Endothelial cell of umbilical vein (primary cell): ENCODE measurements around the gene PLPPR3. TPM values are rescaled to one million over a fixed set of nuclear protein-coding genes. Genes with fewer than 3 reads are reported as not detected.

Experiments
- BruUV-seq: library from RNA; stranded (reverse); fragments of 400-500 nt; replicated peaks from 2 replicates; lab custom pipeline; 2021; lab: Mats Ljungman, UMichigan
- CTCF ChIA-PET: fragments of 300-600, 350-600 bp; sonication (Branson Sonifier 250); formaldehyde crosslinking; loops from one replicate; lab custom pipeline; 2021; ENCODE audit warnings: antibody characterized with exemption, inconsistent platforms; lab: Charles Lee
- POLR2A ChIA-PET: fragments of 300-600, 350-600 bp; sonication (Branson Sonifier 250); formaldehyde crosslinking; loops from one replicate; lab custom pipeline; 2021; ENCODE audit warnings: antibody characterized with exemption, inconsistent platforms; lab: Charles Lee
- DNase-seq: peaks from one replicate; pipeline ENCODE4 v3.0.0-alpha.2; 2011; ENCODE audit warnings: low read depth, low spot score
- FAIRE-seq: peaks from 2 replicates; lab custom pipeline; 2011; peaks lifted over from hg19 to GRCh38; lab: Jason Lieb, UNC
- H2AFZ ChIP-seq: 2 replicates; pipeline ENCODE4 v1.6.0; 2012; ENCODE audit warnings: low read depth, low read length, control low read depth, inconsistent platforms
- H3K27ac ChIP-seq: 2 replicates; pipeline ENCODE4 v1.5.1; 2011; ENCODE audit warnings: low read depth, mild to moderate bottlenecking, control low read depth, low read length, moderate library complexity; ENCODE audit not compliant: insufficient read depth
- H3K27me3 ChIP-seq, 2 experiments: 2 replicates each; pipeline versions ENCODE4 v1.6.0 to v1.6.1; 2011; ENCODE audit warnings: low read length in 2 of 2, mixed read lengths in 1 of 2; ENCODE audit not compliant: control insufficient read depth in 2 of 2, insufficient read depth in 2 of 2
- H3K36me3 ChIP-seq, 2 experiments: 2 replicates in 1 of 2; 3 replicates in 1 of 2; pipeline ENCODE4 v1.5.1; 2011; ENCODE audit warnings: low read length in 2 of 2, mild to moderate bottlenecking in 1 of 2, moderate library complexity in 1 of 2; ENCODE audit not compliant: control insufficient read depth in 2 of 2, insufficient read depth in 2 of 2; ENCODE audit errors: extremely low read depth in 1 of 2
- H3K4me1 ChIP-seq: 3 replicates; pipeline ENCODE4 v1.5.1; 2011; ENCODE audit warnings: mild to moderate bottlenecking, low read length; ENCODE audit not compliant: control insufficient read depth, insufficient read depth; ENCODE audit errors: extremely low read depth
- H3K4me2 ChIP-seq: 2 replicates; pipeline ENCODE4 v1.6.1; 2011; ENCODE audit warnings: low read length, control low read depth, mixed read lengths; ENCODE audit not compliant: insufficient read depth
- H3K4me3 ChIP-seq, 3 experiments: fragments of 200-600 bp in 1 of 3; sonication (generic), shearing (Covaris generic) in 1 of 3; replicated peaks in 1 of 3; 2 replicates each; pipeline ENCODE4 v1.5.1; 2011 to 2016; ENCODE audit warnings: control low read depth in 3 of 3, low read length in 3 of 3, mild to moderate bottlenecking in 2 of 3, inconsistent platforms in 1 of 3, low read depth in 1 of 3, moderate library complexity in 1 of 3; ENCODE audit not compliant: insufficient read depth in 1 of 3
- H3K79me2 ChIP-seq: 2 replicates; pipeline ENCODE4 v1.6.0; 2012; ENCODE audit warnings: low read length, inconsistent platforms; ENCODE audit not compliant: control insufficient read depth, insufficient read depth
- H3K9ac ChIP-seq: replicated peaks from 2 replicates; pipeline ENCODE3; 2011; ENCODE audit warnings: low read length, control low read depth; ENCODE audit not compliant: insufficient read depth; ENCODE audit errors: extremely low read depth
- H3K9me1 ChIP-seq: replicated peaks from 3 replicates; pipeline ENCODE4 v1.6.0; 2011; ENCODE audit warnings: mild to moderate bottlenecking, low read length; ENCODE audit not compliant: control insufficient read depth, insufficient read depth; ENCODE audit errors: extremely low read depth
- H3K9me3 ChIP-seq: replicated peaks from 2 replicates; pipeline ENCODE4 v1.5.1; 2012; ENCODE audit warnings: low read length, inconsistent platforms; ENCODE audit not compliant: control insufficient read depth, insufficient read depth
- H4K20me1 ChIP-seq: replicated peaks from 2 replicates; pipeline ENCODE3; 2011; ENCODE audit warnings: mild to moderate bottlenecking, low read length; ENCODE audit not compliant: control insufficient read depth, insufficient read depth; ENCODE audit errors: extremely low read depth
- EZH2 ChIP-seq: IDR thresholded peaks from 2 replicates; pipeline ENCODE4 v1.6.1; 2012; ENCODE audit warnings: borderline replicate concordance, low read depth, mild to moderate bottlenecking, moderate library complexity, low read length, inconsistent platforms; ENCODE audit not compliant: severe bottlenecking
- FOS ChIP-seq: IDR thresholded peaks from 2 replicates; pipeline ENCODE4 v1.6.1; 2011; ENCODE audit warnings: mild to moderate bottlenecking, low read length, moderate library complexity, borderline replicate concordance; ENCODE audit not compliant: insufficient read depth
- GATA2 ChIP-seq: IDR thresholded peaks from 2 replicates; pipeline ENCODE4 v1.7.0; 2011; ENCODE audit warnings: low read depth, mild to moderate bottlenecking, moderate library complexity, mixed read lengths, low read length; ENCODE audit not compliant: insufficient read length, insufficient read depth
- JUN ChIP-seq: IDR thresholded peaks from 2 replicates; pipeline ENCODE4 v1.6.1; 2011; ENCODE audit warnings: borderline replicate concordance, low read depth; ENCODE audit not compliant: insufficient read length, insufficient read depth
- MYC ChIP-seq: IDR thresholded peaks from one replicate; pipeline ENCODE4 v1.6.1; 2011; ENCODE audit warnings: mild to moderate bottlenecking, low read depth, low read length
- POLR2A ChIP-seq: IDR thresholded peaks from 2 replicates; pipeline ENCODE4 v1.6.1; 2012; ENCODE audit warnings: low read depth, mild to moderate bottlenecking, control low read depth, low read length
- POLR2AphosphoS5 ChIP-seq: IDR thresholded peaks from 2 replicates; pipeline ENCODE4 v1.6.1; 2012; ENCODE audit warnings: low read depth, mild to moderate bottlenecking, control low read depth, low read length, moderate library complexity; ENCODE audit not compliant: insufficient read depth
- dilution Hi-C: fragments of 300-500 bp; cut with MboI; formaldehyde crosslinking; loops from one replicate; pipeline ENCODE4 v1.15.0; 2019; ENCODE audit warnings: low sequenced_read_pairs; ENCODE audit not compliant: extremely low pct_ligation_motif_present
- intact Hi-C: fragments of 100-400 bp; cut with micrococcal nuclease; formaldehyde crosslinking; loops from one replicate; pipeline ENCODE4 v1.10.0; 2022
- polyA plus RNA-seq, 4 experiments: library from polyadenylated mRNA; depleted of rRNA in 3 of 4; stranded (reverse) in 3 of 4; unstranded in 1 of 4; fragments of >200 nt; gene quantifications; 2 replicates each; pipeline versions ENCODE4 v1.2.1 to v1.2.3, GENCODE V29; 2011 to 2012; ENCODE audit warnings: missing spikeins in 1 of 4
- total RNA-seq: library from RNA; stranded (reverse); gene quantifications from 2 replicates; pipeline ENCODE4 v1.2.3, GENCODE V29; 2021
- TF ChIP-seq, protein P1 (sequence below): IDR thresholded peaks from 2 replicates; pipeline ENCODE4 v1.6.1; 2011; ENCODE audit not compliant: insufficient read depth, insufficient read length
- TF ChIP-seq, protein P2 (sequence below), 2 donors: IDR thresholded peaks; 1 replicate in 1 of 2; 2 replicates in 1 of 2; pipeline ENCODE4 v1.5.1; 2011; ENCODE audit warnings: low read length in 2 of 2, mild to moderate bottlenecking in 2 of 2, moderate library complexity in 2 of 2, control low read depth in 1 of 2, inconsistent platforms in 1 of 2, low read depth in 1 of 2; ENCODE audit not compliant: insufficient read depth in 1 of 2; ENCODE audit errors: extremely low read depth in 1 of 2

PLPPR3 gene
- total and polyA plus RNA-seq, 2 donors (not counting 3 experiments of a cell fraction or from before 2014, with no cell fraction given), result 1.1 to 1.2 TPM

DNA sequence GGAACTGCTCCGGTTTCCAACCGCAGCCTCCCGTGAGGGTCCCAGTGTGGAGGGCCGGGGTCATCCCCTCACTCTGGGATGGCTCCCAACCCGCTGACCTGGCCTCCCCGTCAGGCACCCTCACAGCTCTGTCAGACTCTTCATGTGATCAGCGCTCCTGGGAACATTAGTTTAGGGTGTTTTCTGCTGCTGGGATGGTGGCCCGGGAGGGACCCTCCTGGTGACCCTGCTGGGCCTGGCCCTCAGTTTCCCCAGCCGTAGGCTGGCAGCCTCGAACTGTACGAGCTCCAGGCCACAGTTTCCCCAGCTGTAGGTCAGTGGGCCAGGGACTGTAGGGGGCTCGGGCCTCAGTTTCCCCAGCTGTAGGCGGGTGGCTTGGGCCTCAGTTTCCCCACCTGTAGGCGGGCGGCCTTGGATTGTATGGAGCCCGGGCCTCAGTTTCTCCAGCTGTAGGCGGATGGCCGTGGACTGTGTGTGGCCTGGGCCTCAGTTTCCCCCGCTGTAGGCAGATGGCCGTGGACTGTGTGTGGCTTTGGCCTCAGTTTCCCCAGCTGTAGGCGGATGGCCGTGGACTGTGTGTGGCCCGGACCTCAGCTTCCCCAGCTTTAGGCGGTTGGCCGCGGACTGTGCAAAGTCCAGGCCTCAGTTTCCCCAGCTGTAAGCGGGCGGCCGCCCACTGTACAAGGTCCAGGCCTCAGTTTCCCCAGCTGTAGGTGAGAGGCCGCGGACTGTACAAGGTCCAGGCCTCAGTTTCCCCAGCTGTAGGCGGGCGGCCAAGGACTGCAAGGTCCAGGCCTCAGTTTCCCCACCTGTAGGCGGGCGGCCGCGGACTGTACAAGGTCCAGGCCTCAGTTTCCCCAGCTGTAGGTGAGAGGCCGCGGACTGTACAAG is 25.8 kb downstream of the PLPPR3 start:
- DNase-seq, result no peak
- peaks cover 32% of the 10 kb centered on the region for H3K79me2 ChIP-seq
- POLR2A ChIA-PET, result interaction anchor here (1.3 kb wide), 1 partner anchor 12 kb away, joined by 4 read pairs; no protein-coding TSS in a partner anchor
- no peak for FAIRE-seq
- peak overlapping the region; percentile 40 for H3K4me2 ChIP-seq
- dilution Hi-C loops, result no loop called here
- BruUV-seq, result no TSS peak
- H3K9me3 ChIP-seq, result no peaks in the 10 kb centered on the region
- intact Hi-C loops, result loop anchor here (10.0 kb wide), 1 partner anchor 449 kb away; the partner anchor contains the start of genes ATP5F1D and MIDN
- no peak overlapping the region for H2AFZ ChIP-seq
- TF ChIP-seq POLR2AphosphoS5, result no peak
- no peak for TF ChIP-seq JUN
- TF ChIP-seq FOS, result no peak
- no peak for TF ChIP-seq MYC
- TF ChIP-seq GATA2, result no peak
- TF ChIP-seq, protein P1, sequence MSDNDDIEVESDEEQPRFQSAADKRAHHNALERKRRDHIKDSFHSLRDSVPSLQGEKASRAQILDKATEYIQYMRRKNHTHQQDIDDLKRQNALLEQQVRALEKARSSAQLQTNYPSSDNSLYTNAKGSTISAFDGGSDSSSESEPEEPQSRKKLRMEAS, result no peak
- TF ChIP-seq EZH2, result no peak
- TF ChIP-seq, protein P2, sequence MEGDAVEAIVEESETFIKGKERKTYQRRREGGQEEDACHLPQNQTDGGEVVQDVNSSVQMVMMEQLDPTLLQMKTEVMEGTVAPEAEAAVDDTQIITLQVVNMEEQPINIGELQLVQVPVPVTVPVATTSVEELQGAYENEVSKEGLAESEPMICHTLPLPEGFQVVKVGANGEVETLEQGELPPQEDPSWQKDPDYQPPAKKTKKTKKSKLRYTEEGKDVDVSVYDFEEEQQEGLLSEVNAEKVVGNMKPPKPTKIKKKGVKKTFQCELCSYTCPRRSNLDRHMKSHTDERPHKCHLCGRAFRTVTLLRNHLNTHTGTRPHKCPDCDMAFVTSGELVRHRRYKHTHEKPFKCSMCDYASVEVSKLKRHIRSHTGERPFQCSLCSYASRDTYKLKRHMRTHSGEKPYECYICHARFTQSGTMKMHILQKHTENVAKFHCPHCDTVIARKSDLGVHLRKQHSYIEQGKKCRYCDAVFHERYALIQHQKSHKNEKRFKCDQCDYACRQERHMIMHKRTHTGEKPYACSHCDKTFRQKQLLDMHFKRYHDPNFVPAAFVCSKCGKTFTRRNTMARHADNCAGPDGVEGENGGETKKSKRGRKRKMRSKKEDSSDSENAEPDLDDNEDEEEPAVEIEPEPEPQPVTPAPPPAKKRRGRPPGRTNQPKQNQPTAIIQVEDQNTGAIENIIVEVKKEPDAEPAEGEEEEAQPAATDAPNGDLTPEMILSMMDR (IDR thresholded peaks at IDR 0.05; ENCODE audit: extremely low read depth in 1 of 2, insufficient read depth in 1 of 2, low read depth in 1 of 2, low read length in 2 of 2), result no peak
- no peak for TF ChIP-seq POLR2A
- H3K36me3 ChIP-seq, result peaks cover 4 to 12% of the 10 kb centered on the region in 2 experiments
- no peaks in the 10 kb centered on the region for H4K20me1 ChIP-seq
- no peaks in the 10 kb centered on the region for H3K27me3 ChIP-seq
- H3K27ac ChIP-seq, result no peak overlapping the region
- H3K9me1 ChIP-seq, result no peaks in the 10 kb centered on the region
- peaks cover 29% of the 10 kb centered on the region for H3K4me1 ChIP-seq
- CTCF ChIA-PET, result interaction anchor here (0.5 kb wide), 1 partner anchor 26 kb away, joined by 3 read pairs; no protein-coding TSS in a partner anchor
- peak overlapping the region; percentile 78 for H3K9ac ChIP-seq
- H3K4me3 ChIP-seq, result peak overlapping the region in 2 of 3 experiments; percentile 45 to 47
